GM19452 (cell line): ENCODE results near the gene PCLO.
"Not testable (repeated sequence)": the region's sequence is repeated elsewhere in the genome, so short reads cannot be mapped to it uniquely, and the experiment has no call there.

Experiments used
- ATAC-seq: cut with Tn5 transposase; IDR thresholded peaks from one replicate; pipeline ENCODE4 v1.9.1; 2021; ENCODE audit not compliant: unreplicated experiment

PCLO gene

GRCh38 chr7:83053965-83054364 is 108.7 kb downstream of the PCLO start:
- ATAC-seq = no peak

GRCh38 chr7:83040484-83040883 is 122.2 kb downstream of the PCLO start:
- no peak for ATAC-seq

- no peak for ATAC-seq
These were observed 123.9 kb downstream of the PCLO start for GRCh38 chr7:83038787-83039186.

GRCh38 chr7:83036721-83037380 is 125.8 kb downstream of the PCLO start:
- ATAC-seq = no peak

- no peak for ATAC-seq
These were observed 126.6 kb downstream of the PCLO start for GRCh38 chr7:83036130-83036529.

- no peak for ATAC-seq
These were observed 130.5 kb downstream of the PCLO start for GRCh38 chr7:83032195-83032594.

GRCh38 chr7:83023817-83024665 is 138.6 kb downstream of the PCLO start:
- ATAC-seq = not testable (repeated sequence)

GRCh38 chr7:83021032-83021431 is 141.7 kb downstream of the PCLO start:
- no peak for ATAC-seq

GRCh38 chr7:83020161-83020560 is 142.5 kb downstream of the PCLO start:
- ATAC-seq = no peak

GRCh38 chr7:83015916-83016315 is 146.8 kb downstream of the PCLO start:
- no peak for ATAC-seq

GRCh38 chr7:83014546-83014945 is 148.1 kb downstream of the PCLO start:
- no peak for ATAC-seq

- ATAC-seq = no peak
These were observed 150.7 kb downstream of the PCLO start for GRCh38 chr7:83011954-83012353.

GRCh38 chr7:83005410-83005809 is 157.3 kb downstream of the PCLO start:
- ATAC-seq = no peak

- no peak for ATAC-seq
These were observed 161.2 kb downstream of the PCLO start for GRCh38 chr7:83001362-83002040.

- ATAC-seq = no peak
These were observed 164.2 kb downstream of the PCLO start for GRCh38 chr7:82998436-82998835.

- no peak for ATAC-seq
These were observed 177.4 kb downstream of the PCLO start for GRCh38 chr7:82985144-82985802.

- no peak for ATAC-seq
These were observed 182.4 kb downstream of the PCLO start for GRCh38 chr7:82980130-82980788.

- ATAC-seq = no peak
These were observed 186.7 kb downstream of the PCLO start for GRCh38 chr7:82975811-82976468.

GRCh38 chr7:82972135-82972534 is 190.5 kb downstream of the PCLO start:
- no peak for ATAC-seq
